K562 (cell line): ENCODE measurements around the gene OR7A5. TPM values are rescaled to one million over a fixed set of nuclear protein-coding genes. Genes with fewer than 3 reads are reported as not detected.

Experiments used
- CHD2 ChIP-seq: IDR thresholded peaks from 2 replicates; pipeline ENCODE4 v1.6.1; 2011; ENCODE audit warnings: low read depth, low read length
- CHD4 ChIP-seq: fragments of 200-600 bp; sonication (generic); IDR thresholded peaks from 3 replicates; pipeline ENCODE4 v1.6.1; 2012; ENCODE audit warnings: low read depth, mild to moderate bottlenecking, mixed read lengths, low read length, inconsistent platforms; ENCODE audit not compliant: insufficient read depth, insufficient replicate concordance, poor library complexity, severe bottlenecking
- CREM ChIP-seq: IDR thresholded peaks from 2 replicates; pipeline ENCODE4 v1.6.1; 2014; ENCODE audit warnings: antibody characterized with exemption, low read depth
- DMBX1 ChIP-seq: fragments of 250-450 bp; sonication (Bioruptor Pico); IDR thresholded peaks from 2 replicates; pipeline ENCODE4 v1.8.0; 2022; ENCODE audit warnings: inconsistent platforms, mild to moderate bottlenecking, moderate library complexity, borderline replicate concordance
- E2F6 ChIP-seq, 2 experiments: IDR thresholded peaks; 2 replicates each; pipeline ENCODE4 v1.6.1; 2011; ENCODE audit warnings: borderline replicate concordance in 1 of 2, control low read depth in 1 of 2, low read depth in 1 of 2, low read length in 1 of 2, mild to moderate bottlenecking in 1 of 2, mixed read lengths in 1 of 2, moderate library complexity in 1 of 2; ENCODE audit not compliant: insufficient read depth in 1 of 2, insufficient read length in 1 of 2, poor library complexity in 1 of 2, severe bottlenecking in 1 of 2; ENCODE audit errors: extremely low read depth in 1 of 2
- HCFC1 ChIP-seq: IDR thresholded peaks from 2 replicates; pipeline ENCODE4 v1.6.1; 2012; ENCODE audit warnings: low read depth, low read length, improper control_type of control experiment
- HDGF ChIP-seq: fragments of 450-650 bp; IDR thresholded peaks from 2 replicates; pipeline ENCODE4 v1.6.1; 2016
- MAFG ChIP-seq: fragments of 450-650 bp; conservative IDR thresholded peaks from 2 replicates; pipeline ENCODE4 v1.6.1; 2016; ENCODE audit warnings: missing genetic modification characterization, missing compliant biosample characterization
- MECOM ChIP-seq: fragments of 250-450 bp; sonication (Bioruptor Pico); IDR thresholded peaks from 2 replicates; pipeline ENCODE4 v1.8.0; 2022; ENCODE audit warnings: inconsistent platforms
- MYC ChIP-seq, 2 experiments: fragments of 250-450 bp in 1 of 2; sonication (Bioruptor Pico) in 1 of 2; IDR thresholded peaks; 2 replicates each; pipeline versions ENCODE4 v1.5.1 to v1.6.1; 2012 to 2021; ENCODE audit warnings: low read depth in 2 of 2, borderline replicate concordance in 1 of 2, improper control_type of control experiment in 1 of 2, low read length in 1 of 2, mild to moderate bottlenecking in 1 of 2, moderate library complexity in 1 of 2
- NCOA6 ChIP-seq: fragments of 450-650 bp; IDR thresholded peaks from 2 replicates; pipeline ENCODE4 v1.6.1; 2017; ENCODE audit warnings: mild to moderate bottlenecking
- PML ChIP-seq: IDR thresholded peaks from 2 replicates; pipeline ENCODE4 v1.6.1; 2012; ENCODE audit warnings: low read length, inconsistent platforms
- RCOR1 ChIP-seq, 2 experiments: IDR thresholded peaks; 2 replicates each; pipeline ENCODE4 v1.6.1; 2012; ENCODE audit warnings: low read depth in 2 of 2, low read length in 2 of 2, borderline replicate concordance in 1 of 2, improper control_type of control experiment in 1 of 2
- RUNX1 ChIP-seq: sonication (generic); IDR thresholded peaks from 2 replicates; pipeline ENCODE4 v1.6.1; 2016; ENCODE audit warnings: antibody characterized with exemption, low read depth
- SMARCA5 ChIP-seq: fragments of 450-650 bp; IDR thresholded peaks from 2 replicates; pipeline ENCODE4 v1.6.1; 2016
- THAP7 ChIP-seq: fragments of 250-450 bp; sonication (Bioruptor Pico); IDR thresholded peaks from 2 replicates; pipeline ENCODE4 v1.5.0; 2021
- ZBTB49 ChIP-seq: sonication (generic); formaldehyde crosslinking; IDR thresholded peaks from 2 replicates; pipeline ENCODE4 v1.8.0; 2022; ENCODE audit warnings: missing genetic modification reagents, mild to moderate bottlenecking, borderline replicate concordance
- ZEB2 ChIP-seq: fragments of 450-650 bp; IDR thresholded peaks from 2 replicates; pipeline ENCODE4 v1.6.1; 2016
- ZNF197 ChIP-seq: fragments of 200-800 bp; sonication (Bioruptor generic); IDR thresholded peaks from 2 replicates; pipeline ENCODE4 v1.6.1; 2016; ENCODE audit warnings: low read depth, missing genetic modification characterization, missing compliant biosample characterization
- ZNF324 ChIP-seq: fragments of 250-450 bp; sonication (Bioruptor Pico); IDR thresholded peaks from 2 replicates; pipeline ENCODE4 v1.4.0; 2020; ENCODE audit warnings: mild to moderate bottlenecking
- ZNF436 ChIP-seq: fragments of 250-450, 450-650 bp; sonication (Bioruptor Pico); formaldehyde crosslinking; IDR thresholded peaks from 2 replicates; pipeline ENCODE4 v1.7.0; 2020; ENCODE audit warnings: mild to moderate bottlenecking
- ZNF512 ChIP-seq: IDR thresholded peaks from 2 replicates; pipeline ENCODE4 v1.6.1; 2016; ENCODE audit warnings: missing genetic modification characterization, missing compliant biosample characterization
- ZNF740 ChIP-seq, 3 experiments: fragments of 200-800 bp in 1 of 3; sonication (Bioruptor generic) in 1 of 3; sonication (generic) in 1 of 3; formaldehyde crosslinking in 1 of 3; IDR thresholded peaks; 2 replicates each; pipeline versions ENCODE4 v1.6.1 to v1.8.0; 2016 to 2022; ENCODE audit warnings: mild to moderate bottlenecking in 2 of 3, missing compliant biosample characterization in 2 of 3, missing genetic modification characterization in 2 of 3, missing genetic modification reagents in 1 of 3
- polyA plus RNA-seq, 8 experiments: library from polyadenylated mRNA; depleted of rRNA in 4 of 8; stranded (reverse) in 5 of 8; unstranded in 3 of 8; fragments of >200 nt; fragmentation: Nextera tagmentation in 2 of 8; fragmentation: Illumina TruSeq in 1 of 8; extraction: Ambion mirVana in 2 of 8; extraction: Trizol in 1 of 8; gene quantifications; 2 replicates each; pipeline versions ENCODE4 v1.2.1 to v1.2.3, GENCODE V29; 2011 to 2014; ENCODE audit warnings: inconsistent platforms in 1 of 8, missing spikeins in 1 of 8
- total RNA-seq, 7 experiments: library from RNA; depleted of rRNA in 6 of 7; stranded (reverse); fragments of >200 nt in 6 of 7; fragmentation: Illumina TruSeq in 2 of 7; extraction: Trizol in 2 of 7; gene quantifications; 2 replicates each; pipeline versions ENCODE4 v1.2.1 to v1.2.3, GENCODE V29; 2011 to 2021; ENCODE audit warnings: low replicate concordance in 1 of 7

Gene OR7A5
- total and polyA plus RNA-seq, 9 of the 15 experiments (the other 6 are each of a cell fraction or from before 2014, with no cell fraction given): not detected

GRCh38 chr19:14786421-14786851 lies 48.5 kb downstream of the OR7A5 start (continued):
- TF ChIP-seq CHD4 (no peak), MYC (IDR thresholded peaks at IDR 0.05; ENCODE audit: low read depth, low read length) (0 out of 2 replicates have a peak, but pooled peaks have one; percentile 48), MYC (CRISPR knock-in tag; IDR thresholded peaks at IDR 0.05; ENCODE audit: borderline replicate concordance, low read depth) (no peak), HDGF (no peak), CHD2 (no peak), MAFG (tag) (no peak), DMBX1 (CRISPR knock-in tag) (no peak), SMARCA5 (no peak), ZBTB49 (CRISPR knock-in tag) (no peak), RUNX1 (no peak), THAP7 (CRISPR knock-in tag) (no peak), RCOR1 (IDR thresholded peaks at IDR 0.05; ENCODE audit: borderline replicate concordance in 1 of 2, low read depth in 2 of 2, low read length in 2 of 2) (peak in 1 of 2 experiments; percentile 3; a peak in 2 of 4 replicates), ZNF197 (no peak), HCFC1 (no peak), ZEB2 (no peak), ZNF512 (tag) (no peak), ZNF740 (CRISPR knock-in tag; IDR thresholded peaks at IDR 0.05) (no peak), ZNF740 (tag; IDR thresholded peaks at IDR 0.05) (no peak), ZNF324 (CRISPR knock-in tag) (no peak), E2F6 (IDR thresholded peaks at IDR 0.05; ENCODE audit: borderline replicate concordance in 1 of 2, extremely low read depth in 1 of 2, insufficient read depth in 1 of 2, insufficient read length in 1 of 2, low read depth in 1 of 2, low read length in 1 of 2, poor library complexity in 1 of 2, severe bottlenecking in 1 of 2) (peak in 1 of 2 experiments; percentile 89), PML (no peak), NCOA6 (no peak), MECOM (no peak), CREM (no peak), ZNF436 (no peak)
